Measurements from ENCODE around the gene OR51B2. TPM values are rescaled to one million over a fixed set of nuclear protein-coding genes. Genes with fewer than 3 reads are reported as not detected.
"Not testable (repeated sequence)": the region's sequence is repeated elsewhere in the genome, so short reads cannot be mapped to it uniquely, and the experiment has no call there.

The OR51B2 gene
- polyA plus RNA-seq, 1 donor (not counting 4 experiments of a cell fraction or from before 2014, with no cell fraction given) = not detected

- dilution Hi-C loops (cut with MboI; ENCODE audit: extremely low pct_ligation_motif_present, low sequenced_read_pairs) = no loop called here
- Histone ChIP-seq H3K36me3 (ENCODE audit: control insufficient read depth in 2 of 2, extremely low read depth in 1 of 2, insufficient read depth in 2 of 2, low read length in 2 of 2) (no peaks in the 10 kb centered on the region), H3K79me2 (ENCODE audit: control insufficient read depth, insufficient read depth, low read length) (no peaks in the 10 kb centered on the region), H3K9me3 (ENCODE audit: control insufficient read depth, low read depth, low read length) (no peaks in the 10 kb centered on the region), H2AFZ (ENCODE audit: control insufficient read depth, low read length) (no peak overlapping the region), H3K9ac (ENCODE audit: control insufficient read depth, extremely low read depth, insufficient read depth, low read length) (no peak overlapping the region), H3K27ac (ENCODE audit: control insufficient read depth, insufficient read depth, low read length) (no peak overlapping the region), H3K4me3 (ENCODE audit: control insufficient read depth in 2 of 3, extremely low read depth in 1 of 3, insufficient read depth in 2 of 3, low read depth in 1 of 3, low read length in 3 of 3) (no peak overlapping the region), H3K9me1 (ENCODE audit: control insufficient read depth, extremely low read depth, insufficient read depth, low read length) (no peaks in the 10 kb centered on the region), H3K4me2 (ENCODE audit: control insufficient read depth, extremely low read depth, insufficient read depth, low read depth, low read length) (no peak overlapping the region), H3K27me3 (ENCODE audit: control insufficient read depth, extremely low read depth, insufficient read depth, low read length) (no peaks in the 10 kb centered on the region), H4K20me1 (ENCODE audit: control insufficient read depth, extremely low read depth, insufficient read depth, low read length) (no peaks in the 10 kb centered on the region), H3K4me1 (ENCODE audit: control insufficient read depth, extremely low read depth, insufficient read depth, low read length) (no peaks in the 10 kb centered on the region)
- DNase-seq (ENCODE audit: low read depth, low spot score) = no peak
- FAIRE-seq = no peak
- TF ChIP-seq EZH2 (IDR thresholded peaks at IDR 0.05; ENCODE audit: low read length) (no peak), CTCF (optimal IDR thresholded peaks at IDR 0.05 in 1 of 3, IDR thresholded peaks at IDR 0.05 in 1 of 3, conservative IDR thresholded peaks at IDR 0.05 in 1 of 3; ENCODE audit: extremely low read depth in 1 of 3, insufficient read depth in 2 of 3, low read length in 3 of 3) (no peak)
Measured at GRCh38 chr11:5366856-5367255, 42.8 kb upstream of the OR51B2 start.

- H4K20me1 ChIP-seq (ENCODE audit: control insufficient read depth, extremely low read depth, insufficient read depth, low read length); H3K27ac ChIP-seq (ENCODE audit: control insufficient read depth, insufficient read depth, low read length); FAIRE-seq; H3K4me2 ChIP-seq (ENCODE audit: control insufficient read depth, extremely low read depth, insufficient read depth, low read depth, low read length); dilution Hi-C loops (cut with MboI; ENCODE audit: extremely low pct_ligation_motif_present, low sequenced_read_pairs); H3K79me2 ChIP-seq (ENCODE audit: control insufficient read depth, insufficient read depth, low read length); DNase-seq (ENCODE audit: low read depth, low spot score); H3K4me1 ChIP-seq (ENCODE audit: control insufficient read depth, extremely low read depth, insufficient read depth, low read length); H3K9me3 ChIP-seq (ENCODE audit: control insufficient read depth, low read depth, low read length); H2AFZ ChIP-seq (ENCODE audit: control insufficient read depth, low read length); H3K27me3 ChIP-seq (ENCODE audit: control insufficient read depth, extremely low read depth, insufficient read depth, low read length); H3K9ac ChIP-seq (ENCODE audit: control insufficient read depth, extremely low read depth, insufficient read depth, low read length); H3K9me1 ChIP-seq (ENCODE audit: control insufficient read depth, extremely low read depth, insufficient read depth, low read length); H3K4me3 ChIP-seq (ENCODE audit: control insufficient read depth in 2 of 3, extremely low read depth in 1 of 3, insufficient read depth in 2 of 3, low read depth in 1 of 3, low read length in 3 of 3); H3K36me3 ChIP-seq (ENCODE audit: control insufficient read depth in 2 of 2, extremely low read depth in 1 of 2, insufficient read depth in 2 of 2, low read length in 2 of 2): not testable (repeated sequence)
Measured at GRCh38 chr11:5366365-5366764, 42.3 kb upstream of the OR51B2 start.

- no peaks in the 10 kb centered on the region for H3K36me3 ChIP-seq (ENCODE audit: control insufficient read depth in 2 of 2, extremely low read depth in 1 of 2, insufficient read depth in 2 of 2, low read length in 2 of 2)
- no peak overlapping the region for H3K9ac ChIP-seq (ENCODE audit: control insufficient read depth, extremely low read depth, insufficient read depth, low read length)
- no peak overlapping the region for H2AFZ ChIP-seq (ENCODE audit: control insufficient read depth, low read length)
- H3K4me3 ChIP-seq (ENCODE audit: control insufficient read depth in 2 of 3, extremely low read depth in 1 of 3, insufficient read depth in 2 of 3, low read depth in 1 of 3, low read length in 3 of 3) = no peak overlapping the region
- TF ChIP-seq EZH2 (IDR thresholded peaks at IDR 0.05; ENCODE audit: low read length) (no peak), CTCF (optimal IDR thresholded peaks at IDR 0.05 in 1 of 3, IDR thresholded peaks at IDR 0.05 in 1 of 3, conservative IDR thresholded peaks at IDR 0.05 in 1 of 3; ENCODE audit: extremely low read depth in 1 of 3, insufficient read depth in 2 of 3, low read length in 3 of 3) (no peak)
- no peak overlapping the region for H3K27ac ChIP-seq (ENCODE audit: control insufficient read depth, insufficient read depth, low read length)
- no peaks in the 10 kb centered on the region for H3K4me1 ChIP-seq (ENCODE audit: control insufficient read depth, extremely low read depth, insufficient read depth, low read length)
- H4K20me1 ChIP-seq (ENCODE audit: control insufficient read depth, extremely low read depth, insufficient read depth, low read length) = no peaks in the 10 kb centered on the region
- no peak for FAIRE-seq
- DNase-seq (ENCODE audit: low read depth, low spot score) = no peak
- H3K9me3 ChIP-seq (ENCODE audit: control insufficient read depth, low read depth, low read length) = no peaks in the 10 kb centered on the region
- no peaks in the 10 kb centered on the region for H3K27me3 ChIP-seq (ENCODE audit: control insufficient read depth, extremely low read depth, insufficient read depth, low read length)
- H3K4me2 ChIP-seq (ENCODE audit: control insufficient read depth, extremely low read depth, insufficient read depth, low read depth, low read length) = no peak overlapping the region
- dilution Hi-C loops (cut with MboI; ENCODE audit: extremely low pct_ligation_motif_present, low sequenced_read_pairs) = no loop called here
- no peaks in the 10 kb centered on the region for H3K9me1 ChIP-seq (ENCODE audit: control insufficient read depth, extremely low read depth, insufficient read depth, low read length)
- H3K79me2 ChIP-seq (ENCODE audit: control insufficient read depth, insufficient read depth, low read length) = no peaks in the 10 kb centered on the region
Measured at GRCh38 chr11:5364214-5364613, 40.1 kb upstream of the OR51B2 start.

Measured in keratinocyte (primary cell).